ENCODE results near the gene FAAP20.
"Not testable (repeated sequence)": the region's sequence is repeated elsewhere in the genome, so short reads cannot be mapped to it uniquely, and the experiment has no call there.

FAAP20 gene

GRCh38 chr1:2156866-2157265, 37.7 kb downstream of the FAAP20 start:
- no peak for DNase-seq (ENCODE audit: low read depth)

- DNase-seq (ENCODE audit: low read depth): no peak
Measured at GRCh38 chr1:2155788-2156187, 38.8 kb downstream of the FAAP20 start.

- DNase-seq (ENCODE audit: low read depth): no peak
Measured at GRCh38 chr1:2155147-2155598, 39.4 kb downstream of the FAAP20 start.

DNA sequence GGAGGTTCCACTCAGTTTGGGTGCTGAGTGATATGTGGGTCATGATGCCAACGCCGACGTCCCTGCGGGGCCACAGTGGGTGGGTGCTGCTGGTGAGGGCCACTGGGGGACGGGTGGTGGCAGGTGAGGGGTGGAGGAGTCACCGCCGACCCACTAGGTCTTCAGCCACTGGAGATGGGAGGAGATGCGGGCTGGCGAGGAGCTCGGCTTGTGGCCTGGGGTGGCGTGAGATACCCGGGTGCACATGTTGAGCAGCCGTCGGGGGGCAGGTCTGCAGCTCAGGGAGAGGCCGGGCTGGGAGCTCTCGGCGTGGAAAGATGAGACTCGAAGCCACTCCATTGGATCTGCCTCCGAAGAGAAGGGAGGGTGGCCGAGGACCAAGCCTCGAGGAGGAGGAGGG, 40.5 kb downstream of the FAAP20 start:
- DNase-seq (ENCODE audit: low read depth): no peak

GRCh38 chr1:2152954-2153353, 41.6 kb downstream of the FAAP20 start:
- DNase-seq (ENCODE audit: low read depth): no peak

DNA sequence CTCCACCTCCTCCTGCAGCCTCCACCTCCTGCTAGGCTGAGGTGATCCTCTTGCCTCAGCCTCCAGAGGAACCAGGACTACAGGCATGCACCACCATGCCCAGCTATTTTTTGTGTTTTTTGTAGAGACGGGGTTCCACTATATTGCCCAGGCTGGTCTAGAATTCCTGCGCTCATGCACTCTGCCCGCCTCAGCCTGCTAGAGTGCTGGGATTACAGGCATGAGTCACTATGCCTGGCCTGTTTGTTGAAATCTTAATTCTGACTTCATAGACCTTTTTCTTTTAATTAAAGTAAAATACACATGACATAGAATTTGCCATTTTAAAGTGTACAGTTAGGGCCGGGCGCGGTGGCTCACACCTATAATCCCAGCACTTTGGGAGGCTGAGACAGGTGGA, 42.7 kb downstream of the FAAP20 start:
- no peak for DNase-seq (ENCODE audit: low read depth)

DNA sequence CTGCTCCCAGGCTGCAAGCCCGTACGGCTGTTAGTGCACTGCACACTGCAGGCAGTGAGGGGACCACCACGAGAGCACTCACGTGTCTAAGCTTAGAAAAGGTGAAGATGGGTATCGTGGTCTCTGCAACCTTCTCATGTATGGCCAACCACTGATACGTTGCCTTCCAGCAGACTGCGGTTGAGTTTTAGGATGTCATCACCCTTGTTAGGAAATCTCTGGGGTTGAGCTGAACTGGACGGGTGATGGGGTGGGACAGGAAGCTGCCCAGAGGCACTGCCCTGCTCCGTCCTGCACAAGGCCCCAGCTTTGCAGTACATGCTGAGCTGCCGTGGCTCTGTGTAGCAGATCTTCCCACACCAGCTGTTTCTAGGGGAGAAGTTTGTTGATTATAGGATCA, 43.3 kb downstream of the FAAP20 start:
- no peak for DNase-seq (ENCODE audit: low read depth)

DNA sequence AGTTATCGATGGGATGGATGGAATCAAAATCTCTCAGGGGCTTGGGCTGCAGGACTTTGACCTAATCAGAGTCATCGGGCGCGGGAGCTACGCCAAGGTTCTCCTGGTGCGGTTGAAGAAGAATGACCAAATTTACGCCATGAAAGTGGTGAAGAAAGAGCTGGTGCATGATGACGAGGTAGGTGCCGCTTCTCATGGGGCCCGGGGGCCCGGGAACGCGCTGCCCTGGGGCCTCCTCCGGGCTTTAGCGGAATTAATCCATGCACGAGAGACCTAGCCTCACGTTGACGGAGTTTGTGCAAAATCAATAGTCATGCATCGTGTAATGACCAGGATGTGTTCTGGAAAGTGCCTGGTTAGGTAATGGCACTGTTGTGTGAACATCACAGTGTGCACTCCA, 43.8 kb downstream of the FAAP20 start:
- DNase-seq (ENCODE audit: low read depth): no peak

- peak; percentile 24 for DNase-seq (ENCODE audit: low read depth)
Measured at GRCh38 chr1:2148691-2149090, 45.9 kb downstream of the FAAP20 start.

DNA sequence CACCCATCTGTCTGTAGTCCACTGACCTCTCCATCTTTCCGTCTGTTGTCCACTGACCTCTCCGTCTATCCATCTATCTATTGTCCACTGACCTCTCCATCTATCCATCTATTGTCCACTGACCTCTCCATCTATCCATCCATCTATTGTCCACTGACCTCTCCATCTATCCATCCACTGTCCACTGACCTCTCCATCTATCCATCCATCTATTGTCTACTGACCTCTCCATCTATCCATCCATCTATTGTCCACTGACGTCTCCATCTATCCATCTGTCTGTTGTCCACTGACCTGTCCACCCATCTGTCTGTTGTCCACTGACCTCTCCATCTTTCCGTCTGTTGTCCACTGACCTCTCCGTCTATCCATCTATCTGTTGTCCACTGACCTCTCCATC, 46.7 kb downstream of the FAAP20 start:
- DNase-seq (ENCODE audit: low read depth): not testable (repeated sequence)

DNA sequence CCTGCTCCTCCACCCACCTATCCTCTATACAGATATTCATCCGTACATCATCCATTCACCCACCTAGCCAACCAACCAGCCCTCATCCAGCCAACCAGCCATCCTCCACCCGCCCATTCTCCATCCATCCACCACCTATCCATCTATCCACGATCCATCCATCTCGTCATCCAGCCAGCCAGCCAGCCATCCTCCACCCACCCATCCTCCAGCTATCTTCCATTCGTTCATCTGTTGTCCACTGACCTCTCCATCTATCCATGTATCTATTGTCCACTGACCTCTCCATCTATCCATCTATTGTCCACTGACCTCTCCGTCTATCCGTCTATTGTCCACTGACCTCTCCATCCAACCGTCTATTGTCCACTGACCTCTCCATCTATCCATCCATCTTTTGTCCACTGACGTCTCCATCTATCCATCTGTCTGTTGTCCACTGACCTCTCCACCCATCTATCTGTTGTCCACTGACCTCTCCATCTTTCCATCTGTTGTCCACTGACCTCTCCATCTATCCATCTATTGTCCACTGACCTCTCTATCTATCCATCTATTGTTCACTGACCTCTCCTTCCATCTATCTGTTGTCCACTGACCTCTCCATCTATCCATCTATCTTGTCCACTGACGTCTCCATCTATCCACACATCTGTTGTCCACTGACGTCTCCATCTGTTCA, 47.6 kb downstream of the FAAP20 start:
- no peak for DNase-seq (ENCODE audit: low read depth)

- no peak for DNase-seq (ENCODE audit: low read depth)
Measured at GRCh38 chr1:2145946-2146835, 48.4 kb downstream of the FAAP20 start.

DNA sequence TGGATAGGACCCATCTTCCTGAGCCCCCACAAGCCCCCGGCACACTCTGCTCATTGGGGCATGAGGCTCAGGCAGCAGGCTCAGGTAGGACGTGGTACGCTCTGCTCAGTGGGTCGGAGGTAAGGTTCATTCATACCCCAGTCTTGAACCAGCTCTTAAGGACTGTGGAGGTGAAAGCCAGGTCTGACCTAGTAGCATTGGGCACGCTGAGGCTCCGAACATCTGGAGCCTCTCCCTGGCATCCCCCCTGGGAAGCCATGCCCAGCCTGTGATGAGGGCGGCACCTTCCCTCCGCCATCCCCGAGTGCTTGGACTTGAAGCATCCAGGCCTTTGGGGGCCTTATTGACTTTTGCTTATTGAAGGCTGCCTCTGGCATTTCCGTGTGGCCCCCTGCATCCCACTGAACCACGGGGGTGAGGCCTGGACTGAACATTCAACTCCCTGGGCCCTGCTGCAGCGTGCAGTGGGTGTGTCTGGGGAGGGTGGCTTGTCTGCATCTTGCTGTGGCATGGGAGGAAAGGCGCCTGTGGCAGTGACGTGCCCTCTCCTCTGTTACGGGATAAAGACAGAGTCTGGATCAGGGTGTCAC, 50.0 kb downstream of the FAAP20 start:
- DNase-seq (ENCODE audit: low read depth): no peak

GRCh38 chr1:2143814-2144500, 50.6 kb downstream of the FAAP20 start:
- DNase-seq (ENCODE audit: low read depth): no peak

- DNase-seq (ENCODE audit: low read depth): no peak
Measured at GRCh38 chr1:2141025-2141424, 53.5 kb downstream of the FAAP20 start.

Data from stimulated activated CD4-positive, alpha-beta T cell treated with anti-CD3 and anti-CD28 coated beads, Interleukin-2, amount 100 ng/mL, for 4 hours (primary cell).